ENCODE data around the gene NNMT.

GRCh38 chr11:114256967-114257286, 39.3 kb upstream of the NNMT start:
- TF ChIP-seq CTCF (conservative IDR thresholded peaks at IDR 0.05; ENCODE audit: low read length) (no peak), EZH2phosphoT487 (IDR thresholded peaks at IDR 0.05; ENCODE audit: borderline replicate concordance, low read depth, low read length) (no peak)
